H7 (cell line): ENCODE data around the gene FAM53B. TPM values are rescaled to one million over a fixed set of nuclear protein-coding genes. Genes with fewer than 3 reads are reported as not detected.

Experiments used
- DNase-seq: peaks from one replicate; pipeline ENCODE4 v3.0.0; 2012
- H3K27me3 ChIP-seq: 2 replicates; pipeline ENCODE4 v1.6.0; 2011; ENCODE audit warnings: mild to moderate bottlenecking, low read length; ENCODE audit not compliant: control insufficient read depth, insufficient read depth
- H3K36me3 ChIP-seq: replicated peaks from 2 replicates; pipeline ENCODE4 v1.5.1; 2011; ENCODE audit warnings: low read length; ENCODE audit not compliant: control insufficient read depth, insufficient read depth
- H3K4me3 ChIP-seq: 2 replicates; pipeline ENCODE4 v1.5.1; 2011; ENCODE audit warnings: low read depth, mild to moderate bottlenecking, control low read depth, low read length, moderate library complexity; ENCODE audit not compliant: insufficient read depth
- total RNA-seq: library from RNA; depleted of rRNA; stranded (reverse); fragments of >200 nt; shearing (Covaris generic); gene quantifications from 2 replicates; pipeline ENCODE4 v1.2.3, GENCODE V29; 2014

Gene FAM53B
- total RNA-seq, 1 experiment from 2014 or later, result 37.4 TPM

- H3K27me3 ChIP-seq, result no peaks in the 10 kb centered on the region
- H3K4me3 ChIP-seq, result no peak overlapping the region
- H3K36me3 ChIP-seq, result no peaks in the 10 kb centered on the region
- DNase-seq, result no peak
These were observed 106.4 kb downstream of the FAM53B start for GRCh38 chr10:124637746-124638145.

DNA sequence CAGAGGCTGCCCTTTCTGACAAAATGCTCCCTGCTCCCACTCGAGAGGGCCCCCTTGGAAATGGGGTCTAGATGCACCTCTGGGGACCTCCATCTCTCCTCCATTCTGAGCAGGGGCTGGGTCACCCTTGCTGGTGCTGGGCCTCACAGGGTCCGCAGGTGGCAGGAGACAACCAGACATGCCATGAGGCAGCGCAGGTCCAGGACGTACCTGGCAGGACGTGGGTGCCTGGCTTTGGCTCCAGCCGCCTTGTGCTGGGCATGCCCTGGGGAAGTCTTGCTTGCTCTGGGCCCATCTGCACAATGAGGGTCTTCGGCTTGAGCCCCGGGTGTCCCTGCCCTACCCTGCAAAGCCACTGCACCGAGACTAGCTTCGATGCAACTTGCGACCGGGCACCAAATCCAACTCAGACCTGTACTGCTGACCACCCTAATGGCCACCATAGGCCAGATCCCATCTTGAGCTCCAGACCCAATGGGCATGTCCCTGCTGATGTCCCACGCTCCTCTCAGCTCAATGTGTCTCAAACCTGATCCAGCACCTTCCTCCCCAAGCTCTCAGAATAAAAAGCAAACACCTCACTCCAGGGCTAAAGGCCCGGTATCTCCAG lies 107.0 kb downstream of the FAM53B start:
- Histone ChIP-seq H3K36me3 (no peaks in the 10 kb centered on the region), H3K4me3 (no peak overlapping the region), H3K27me3 (no peaks in the 10 kb centered on the region)
- no peak for DNase-seq

DNA sequence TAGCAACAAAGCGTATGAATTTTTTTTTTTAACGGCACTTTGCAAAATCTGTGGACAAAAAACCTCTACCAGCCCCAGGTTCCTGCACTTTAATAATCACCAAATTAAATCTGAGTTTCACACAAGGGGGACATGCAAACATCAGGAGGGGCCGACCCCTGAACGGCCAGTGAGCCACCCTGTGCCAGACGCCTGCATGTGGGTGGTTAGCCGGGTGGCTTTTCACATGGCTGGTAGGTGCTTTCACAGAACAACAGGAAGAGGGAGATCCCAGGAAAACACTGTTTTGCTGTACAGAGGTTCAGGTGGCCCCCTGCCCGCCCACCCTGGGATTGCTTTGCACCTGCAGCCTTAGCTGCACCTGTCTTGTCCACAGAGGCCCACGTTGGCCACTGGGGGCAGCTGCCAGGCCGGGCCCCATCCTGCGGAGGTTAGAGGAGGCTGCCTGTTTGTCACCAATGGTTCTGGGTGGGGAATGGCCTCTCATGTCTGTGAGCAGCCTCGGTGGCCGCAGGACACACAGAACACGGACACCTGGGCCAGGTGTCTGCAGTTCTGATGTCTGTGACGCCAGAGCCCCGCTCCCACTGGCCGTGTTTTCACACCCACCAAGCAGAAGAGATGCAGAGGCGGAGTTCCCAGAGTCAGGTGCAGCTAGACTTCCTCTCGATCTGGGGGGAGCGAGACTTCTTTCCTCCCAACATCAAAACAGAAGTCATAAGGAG lies 107.7 kb downstream of the FAM53B start:
- DNase-seq, result peak; percentile 88
- Histone ChIP-seq H3K27me3 (no peaks in the 10 kb centered on the region), H3K36me3 (no peaks in the 10 kb centered on the region), H3K4me3 (no peak overlapping the region)

DNA sequence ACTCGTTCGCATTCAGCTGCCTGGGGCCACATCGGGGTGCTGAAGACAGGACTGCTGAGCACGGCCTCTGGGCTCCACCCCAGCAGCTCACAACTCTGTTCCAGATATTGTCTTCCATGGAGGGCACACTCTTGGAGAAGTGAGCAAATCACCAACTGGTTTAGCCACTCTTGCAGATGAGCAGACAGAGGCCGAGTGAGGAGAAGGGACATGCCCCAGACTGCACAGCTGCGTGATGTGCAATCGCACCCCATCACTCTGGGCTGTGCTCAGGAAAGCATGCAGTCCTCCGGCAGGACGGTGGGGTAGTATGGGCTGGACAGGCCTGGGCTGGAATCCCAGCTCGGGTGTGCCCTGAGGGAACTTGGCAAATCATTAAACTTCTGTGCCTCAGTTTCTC lies 111.6 kb downstream of the FAM53B start:
- Histone ChIP-seq H3K27me3 (no peaks in the 10 kb centered on the region), H3K36me3 (no peaks in the 10 kb centered on the region), H3K4me3 (no peak overlapping the region)
- DNase-seq, result no peak

DNA sequence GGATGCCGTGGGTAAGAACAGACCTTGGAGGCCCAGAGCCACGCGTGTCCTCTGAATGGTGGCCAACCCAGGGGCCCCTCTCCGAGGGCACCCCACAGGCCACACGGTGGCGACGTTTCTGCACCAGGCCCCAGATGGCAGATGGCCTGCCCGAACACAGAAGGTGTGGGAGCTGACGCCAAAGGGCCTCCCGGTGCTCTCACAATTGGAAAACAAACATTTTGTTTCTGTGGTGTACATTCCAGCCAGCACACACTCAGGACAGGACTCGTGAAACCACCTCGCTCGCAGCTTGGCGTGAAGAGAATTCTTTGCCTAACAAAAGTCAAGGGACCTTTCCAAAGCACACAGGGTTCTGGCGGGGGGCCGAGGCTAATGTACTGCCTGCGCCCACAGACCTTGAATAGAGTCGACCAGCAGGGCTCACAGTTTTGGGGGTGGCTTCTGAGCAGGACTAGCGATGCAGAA lies 112.1 kb downstream of the FAM53B start:
- Histone ChIP-seq H3K27me3 (no peaks in the 10 kb centered on the region), H3K36me3 (no peaks in the 10 kb centered on the region), H3K4me3 (no peak overlapping the region)
- peak; percentile 91 for DNase-seq

GRCh38 chr10:124630551-124630950 lies 113.6 kb downstream of the FAM53B start:
- Histone ChIP-seq H3K4me3 (no peak overlapping the region), H3K36me3 (no peaks in the 10 kb centered on the region), H3K27me3 (no peaks in the 10 kb centered on the region)
- no peak for DNase-seq

DNA sequence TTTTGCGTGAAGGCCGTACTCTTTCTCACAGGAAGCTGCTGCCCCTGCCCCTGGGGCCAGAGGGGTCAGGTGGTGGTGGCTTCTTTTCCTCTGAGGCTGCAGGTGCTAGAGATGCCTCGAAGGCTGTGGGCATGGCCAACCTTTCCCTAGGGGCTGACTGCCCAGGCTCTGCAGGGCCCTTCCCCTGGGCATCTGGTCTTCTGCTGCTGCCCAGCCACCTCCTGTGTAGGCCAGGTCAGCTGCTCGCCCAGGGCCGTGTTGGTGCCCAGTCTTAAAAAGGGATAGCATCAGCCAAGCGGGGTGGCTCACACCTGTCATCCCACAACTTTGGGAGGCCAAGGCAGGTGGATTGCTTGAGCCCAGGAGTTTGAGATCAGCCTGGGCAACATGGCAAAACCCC lies 114.3 kb downstream of the FAM53B start:
- Histone ChIP-seq H3K4me3 (no peak overlapping the region), H3K36me3 (no peaks in the 10 kb centered on the region), H3K27me3 (no peaks in the 10 kb centered on the region)
- no peak for DNase-seq

DNA sequence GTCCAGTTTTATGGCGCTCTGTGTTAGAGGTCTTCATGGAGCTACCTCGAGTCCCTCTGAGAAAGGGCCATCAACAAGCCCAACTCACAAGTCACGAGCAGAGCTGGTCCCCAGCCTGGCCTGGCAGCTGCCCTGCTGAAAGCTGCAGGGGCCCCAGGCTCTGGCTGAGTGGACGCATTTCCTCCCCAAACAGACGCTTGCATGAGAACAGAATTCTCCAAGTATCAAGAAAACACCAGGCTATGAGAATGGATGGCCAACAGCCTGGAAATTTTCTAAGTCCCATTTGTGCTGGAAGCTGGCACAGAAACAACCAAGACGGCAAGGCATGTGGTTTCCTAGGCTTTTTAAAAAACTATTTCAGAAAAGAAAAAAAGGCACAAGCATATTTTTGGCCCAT lies 114.8 kb downstream of the FAM53B start:
- no peak for DNase-seq
- Histone ChIP-seq H3K27me3 (no peaks in the 10 kb centered on the region), H3K36me3 (no peaks in the 10 kb centered on the region), H3K4me3 (no peak overlapping the region)

GRCh38 chr10:124628676-124629021 lies 115.5 kb downstream of the FAM53B start:
- Histone ChIP-seq H3K27me3 (no peaks in the 10 kb centered on the region), H3K36me3 (no peaks in the 10 kb centered on the region), H3K4me3 (no peak overlapping the region)
- DNase-seq, result no peak

GRCh38 chr10:124627866-124628675 lies 116.1 kb downstream of the FAM53B start:
- H3K36me3 ChIP-seq, result no peaks in the 10 kb centered on the region
- DNase-seq, result no peak
- no peak overlapping the region for H3K4me3 ChIP-seq
- no peaks in the 10 kb centered on the region for H3K27me3 ChIP-seq

DNA sequence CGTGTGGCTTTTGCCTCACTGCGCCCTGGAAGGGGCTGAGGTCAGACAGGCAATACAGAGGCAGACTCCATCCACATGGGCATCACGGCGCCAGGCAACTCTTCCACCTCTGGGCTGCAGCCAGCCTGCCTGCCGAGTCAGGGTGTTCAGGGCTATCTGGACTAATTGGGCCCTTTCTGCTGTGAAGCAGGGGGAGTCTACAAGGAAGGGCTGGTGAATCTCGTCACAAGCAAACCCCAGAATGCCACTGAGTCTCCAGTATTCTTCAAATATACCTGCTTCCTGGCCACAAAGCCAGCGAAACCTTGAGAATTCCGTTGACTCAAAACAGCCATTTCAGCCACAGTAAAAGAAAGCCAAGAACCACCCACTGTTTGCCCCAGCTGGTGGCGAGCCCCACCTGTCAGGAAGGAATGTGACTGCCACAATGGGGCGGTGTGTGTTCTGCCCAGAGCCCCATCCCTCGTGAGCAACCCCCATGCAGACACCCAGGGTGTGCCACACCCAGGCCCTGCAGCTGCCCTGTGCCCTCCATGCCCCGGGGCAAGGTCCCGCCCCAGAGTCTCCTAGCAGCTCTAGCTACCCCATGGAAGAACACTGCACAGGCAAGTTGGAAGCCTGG lies 117.3 kb downstream of the FAM53B start:
- H3K4me3 ChIP-seq, result no peak overlapping the region
- peak; percentile 86 for DNase-seq
- H3K27me3 ChIP-seq, result no peaks in the 10 kb centered on the region
- no peaks in the 10 kb centered on the region for H3K36me3 ChIP-seq

- H3K27me3 ChIP-seq, result no peaks in the 10 kb centered on the region
- no peaks in the 10 kb centered on the region for H3K36me3 ChIP-seq
- no peak for DNase-seq
- no peak overlapping the region for H3K4me3 ChIP-seq
These were observed 118.3 kb downstream of the FAM53B start for GRCh38 chr10:124625831-124626238.

- DNase-seq, result no peak
These were observed 119.3 kb downstream of the FAM53B start for GRCh38 chr10:124624895-124625294.

GRCh38 chr10:124624466-124624865 lies 119.7 kb downstream of the FAM53B start:
- DNase-seq, result no peak
- H3K27me3 ChIP-seq, result no peaks in the 10 kb centered on the region
- H3K4me3 ChIP-seq, result no peak overlapping the region
- H3K36me3 ChIP-seq, result no peaks in the 10 kb centered on the region

More at GRCh38 chr10:124624895-124625294, 119.3 kb downstream of the FAM53B start:
- Histone ChIP-seq H3K27me3 (no peaks in the 10 kb centered on the region), H3K36me3 (no peaks in the 10 kb centered on the region), H3K4me3 (no peak overlapping the region)
